ENCODE data around the gene TRAM2. TPM values are rescaled to one million over a fixed set of nuclear protein-coding genes. Genes with fewer than 3 reads are reported as not detected.

Gene TRAM2
- total and polyA plus RNA-seq, 10 of the 15 experiments (the other 5 are each of a cell fraction or from before 2014, with no cell fraction given), result 2.5 to 15.0 (median 11.0) TPM

- POLR2A ChIA-PET, result no interaction called here
- DNase-seq (ENCODE audit: low read depth, low spot score) (no peak), ATAC-seq (no peak), FAIRE-seq (no peak)
- intact Hi-C loops (cut with micrococcal nuclease; ENCODE audit: unreplicated experiment), result no loop called here
- H3K4me2 ChIP-seq (ENCODE audit: control insufficient read depth, insufficient read depth), result no peak overlapping the region
- H4K20me1 ChIP-seq (ENCODE audit: control insufficient read depth, insufficient read depth), result no peaks in the 10 kb centered on the region
- H3K36me3 ChIP-seq (ENCODE audit: control insufficient read depth in 2 of 2, insufficient read depth in 2 of 2, low read length in 1 of 2), result no peaks in the 10 kb centered on the region
- SMC1A ChIA-PET (ENCODE audit: uncharacterized antibody, unreplicated experiment), result no interaction called here
- CTCF ChIA-PET, result interaction anchor here (1.0 to 1.1 kb wide), 2 partner anchors 36 to 560 kb away, joined by 3 read pairs; no protein-coding TSS in a partner anchor
- in situ Hi-C loops (cut with MboI), result no loop called here
- H3K27me3 ChIP-seq (replicated peaks in 1 of 2; ENCODE audit: control insufficient read depth in 2 of 2, insufficient read depth in 2 of 2, low read length in 1 of 2), result no peaks in the 10 kb centered on the region; a peak in 1 of 4 replicates
- no TSS peak for BruUV-seq (replicated peaks)
- RAD21 ChIA-PET (ENCODE audit: unreplicated experiment), result no interaction called here
- no peak overlapping the region for H3K9ac ChIP-seq (ENCODE audit: control insufficient read depth, insufficient read depth, low read length)
- H2AFZ ChIP-seq (ENCODE audit: control insufficient read depth, low read depth, low read length), result no peak overlapping the region
- no peak overlapping the region for H3K27ac ChIP-seq (ENCODE audit: control insufficient read depth, insufficient read depth)
- 90% methylated on average over 3 of the region's 3 CpGs for WGBS (ENCODE audit: insufficient coverage, insufficient replicate concordance, low lambda C conversion rate, missing lambda C conversion rate)
- TF ChIP-seq MTA3 (IDR thresholded peaks at IDR 0.05; ENCODE audit: borderline replicate concordance, low read length), result no peak
- TF ChIP-seq SIN3A (IDR thresholded peaks at IDR 0.05; ENCODE audit: low read depth, low read length), result no peak
- no peak for TF ChIP-seq MLLT1 (IDR thresholded peaks at IDR 0.05)
- H3K79me2 ChIP-seq (ENCODE audit: control insufficient read depth, insufficient read depth, low read length), result no peaks in the 10 kb centered on the region
- no peaks in the 10 kb centered on the region for H3K9me3 ChIP-seq (replicated peaks; ENCODE audit: control insufficient read depth, insufficient read depth, low read length)
- H3K4me1 ChIP-seq (ENCODE audit: control insufficient read depth, insufficient read depth, low read length), result no peaks in the 10 kb centered on the region
- no peak overlapping the region for H3K4me3 ChIP-seq
These were observed 33.2 kb upstream of the TRAM2 start for GRCh38 chr6:52610011-52610410.

- Histone ChIP-seq H3K4me2 (ENCODE audit: control insufficient read depth, insufficient read depth) (no peak overlapping the region), H3K9me3 (replicated peaks; ENCODE audit: control insufficient read depth, insufficient read depth, low read length) (no peaks in the 10 kb centered on the region), H4K20me1 (ENCODE audit: control insufficient read depth, insufficient read depth) (no peaks in the 10 kb centered on the region), H3K27ac (ENCODE audit: control insufficient read depth, insufficient read depth) (no peak overlapping the region), H3K4me1 (ENCODE audit: control insufficient read depth, insufficient read depth, low read length) (no peaks in the 10 kb centered on the region), H3K9ac (ENCODE audit: control insufficient read depth, insufficient read depth, low read length) (no peak overlapping the region), H3K27me3 (replicated peaks in 1 of 2; ENCODE audit: control insufficient read depth in 2 of 2, insufficient read depth in 2 of 2, low read length in 1 of 2) (no peaks in the 10 kb centered on the region), H3K79me2 (ENCODE audit: control insufficient read depth, insufficient read depth, low read length) (no peaks in the 10 kb centered on the region), H2AFZ (ENCODE audit: control insufficient read depth, low read depth, low read length) (no peak overlapping the region), H3K4me3 (no peak overlapping the region), H3K36me3 (ENCODE audit: control insufficient read depth in 2 of 2, insufficient read depth in 2 of 2, low read length in 1 of 2) (no peaks in the 10 kb centered on the region)
- RAD21 ChIA-PET (ENCODE audit: unreplicated experiment), result interaction anchor here (1.3 kb wide), 1 partner anchor 46 kb away, joined by 3 read pairs; no protein-coding TSS in a partner anchor
- no peak for ATAC-seq
- no peak for DNase-seq (ENCODE audit: low read depth, low spot score)
- TF ChIP-seq BMI1 (IDR thresholded peaks at IDR 0.05; ENCODE audit: borderline replicate concordance), result no peak
- no peak for TF ChIP-seq MXI1 (IDR thresholded peaks at IDR 0.05; ENCODE audit: low read depth, low read length)
- TF ChIP-seq SUZ12 (IDR thresholded peaks at IDR 0.05; ENCODE audit: unreplicated experiment), result no peak
- TF ChIP-seq RAD51 (IDR thresholded peaks at IDR 0.05), result no peak
- no peak for TF ChIP-seq SMAD5 (IDR thresholded peaks at IDR 0.05; ENCODE audit: low read depth)
- no peak for TF ChIP-seq KAT2A (conservative IDR thresholded peaks at IDR 0.05; ENCODE audit: control insufficient read depth, low read depth, low read length)
- SMC1A ChIA-PET (ENCODE audit: uncharacterized antibody, unreplicated experiment), result interaction anchor here (0.6 to 2.1 kb wide), 6 partner anchors 9 to 190 kb away, joined by 3 to 8 read pairs (median 3); no protein-coding TSS in a partner anchor
- POLR2A ChIA-PET, result interaction anchor here (0.6 to 0.7 kb wide), 2 partner anchors 52 to 182 kb away, joined by 3 to 6 read pairs; no protein-coding TSS in a partner anchor
- 73% methylated on average over 4 of the region's 5 CpGs for WGBS (ENCODE audit: insufficient coverage, insufficient replicate concordance, low lambda C conversion rate, missing lambda C conversion rate)
- intact Hi-C loops (cut with micrococcal nuclease; ENCODE audit: unreplicated experiment) (no loop called here), in situ Hi-C loops (cut with MboI) (no loop called here)
- FAIRE-seq, result no peak
- CTCF ChIA-PET, result interaction anchor here (0.6 to 3.0 kb wide), 8 partner anchors 9 to 1154 kb away, joined by 3 to 11 read pairs (median 4); no protein-coding TSS in a partner anchor
- BruUV-seq (replicated peaks), result no TSS peak
These were observed 28.8 kb upstream of the TRAM2 start for GRCh38 chr6:52605610-52606185.
